GM21423 (cell line): ENCODE data around the gene GSK3B.
A peak's percentile ranks its signal among the peaks of the same experiment; 100 is the strongest.

Experiments used
- ATAC-seq: cut with Tn5 transposase; IDR thresholded peaks from one replicate; pipeline ENCODE4 v1.9.1; 2021; ENCODE audit warnings: mild to moderate bottlenecking, moderate library complexity; ENCODE audit not compliant: unreplicated experiment

Gene GSK3B

GRCh38 chr3:119790369-119790768 is 303.9 kb downstream of the GSK3B start:
- no peak for ATAC-seq

- ATAC-seq, result no peak
Observed at GRCh38 chr3:119786409-119786808, 307.8 kb downstream of the GSK3B start.

- no peak for ATAC-seq
Observed at GRCh38 chr3:119783883-119784282, 310.4 kb downstream of the GSK3B start.

- ATAC-seq, result no peak
Observed at GRCh38 chr3:119783255-119783654, 311.0 kb downstream of the GSK3B start.

GRCh38 chr3:119782460-119782859 is 311.8 kb downstream of the GSK3B start:
- no peak for ATAC-seq

GRCh38 chr3:119781330-119782198 is 312.7 kb downstream of the GSK3B start, which contains the start of gene NR1I2:
Gene NR1I2 (plus strand): TSS chr3:119782101.
- ATAC-seq, result no peak

- ATAC-seq, result peak; percentile 92
Observed at GRCh38 chr3:119779731-119780383, 314.4 kb downstream of the GSK3B start.

- no peak for ATAC-seq
Observed at GRCh38 chr3:119778811-119779210, 315.4 kb downstream of the GSK3B start.

GRCh38 chr3:119778176-119778575 is 316.1 kb downstream of the GSK3B start:
- ATAC-seq, result no peak

GRCh38 chr3:119776304-119776703 is 317.9 kb downstream of the GSK3B start:
- ATAC-seq, result no peak

- ATAC-seq, result peak; percentile 83
Observed at GRCh38 chr3:119774444-119774843, 319.8 kb downstream of the GSK3B start.
